ENCODE measurements around the gene CDH1.

Gene CDH1

GRCh38 chr16:68760671-68761275 is 23.7 kb downstream of the CDH1 start:
- no peak overlapping the region for H3K4me3 Mint-ChIP-seq

GRCh38 chr16:68762996-68763756 is 26.1 kb downstream of the CDH1 start:
- Mint-ChIP-seq H3K4me1 (peaks cover 9% of the 10 kb centered on the region), H3K27me3 (peaks cover 4% of the 10 kb centered on the region), H3K36me3 (no peaks in the 10 kb centered on the region), H3K9me3 (no peaks in the 10 kb centered on the region), H3K4me3 (no peak overlapping the region), H3K27ac (no peak overlapping the region)
- DNase-seq (ENCODE audit: low spot score in 2 of 2) (no peak), ATAC-seq (ENCODE audit: low read depth) (no peak)

More at GRCh38 chr16:68760671-68761275, 23.7 kb downstream of the CDH1 start:
- H3K9me3 Mint-ChIP-seq: no peaks in the 10 kb centered on the region
- ATAC-seq (ENCODE audit: low read depth) (no peak), DNase-seq (ENCODE audit: low spot score in 2 of 2) (no peak)
- H3K27me3 Mint-ChIP-seq: peaks cover 4% of the 10 kb centered on the region
- H3K27ac Mint-ChIP-seq: no peak overlapping the region
- H3K36me3 Mint-ChIP-seq: no peaks in the 10 kb centered on the region
- peaks cover 21% of the 10 kb centered on the region for H3K4me1 Mint-ChIP-seq

DNA sequence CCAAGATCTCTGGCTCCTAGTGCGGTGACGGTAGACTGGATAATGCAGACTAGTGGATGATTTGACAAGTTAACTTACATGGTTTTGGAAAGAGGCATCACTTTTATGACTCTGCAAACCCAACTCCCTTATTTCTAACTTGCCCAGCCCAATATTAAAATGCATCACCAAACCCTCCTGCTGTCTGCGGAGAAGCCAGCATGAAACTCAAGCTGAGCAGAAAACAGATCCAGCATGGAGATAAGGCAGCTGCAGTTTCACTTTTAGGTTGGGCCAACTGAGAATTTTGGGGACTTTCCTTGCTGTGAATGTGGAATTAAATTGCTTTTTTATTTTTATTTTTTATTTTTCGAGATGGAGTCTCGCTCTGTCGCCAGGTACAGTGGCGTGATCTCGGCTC is 27.8 kb downstream of the CDH1 start:
- Mint-ChIP-seq H3K27ac (no peak overlapping the region), H3K9me3 (no peaks in the 10 kb centered on the region), H3K36me3 (no peaks in the 10 kb centered on the region), H3K27me3 (peaks cover 4% of the 10 kb centered on the region), H3K4me1 (peaks cover 9% of the 10 kb centered on the region), H3K4me3 (no peak overlapping the region)
- no peak for ATAC-seq (ENCODE audit: low read depth)
- no peak for DNase-seq (ENCODE audit: low spot score in 2 of 2)

DNA sequence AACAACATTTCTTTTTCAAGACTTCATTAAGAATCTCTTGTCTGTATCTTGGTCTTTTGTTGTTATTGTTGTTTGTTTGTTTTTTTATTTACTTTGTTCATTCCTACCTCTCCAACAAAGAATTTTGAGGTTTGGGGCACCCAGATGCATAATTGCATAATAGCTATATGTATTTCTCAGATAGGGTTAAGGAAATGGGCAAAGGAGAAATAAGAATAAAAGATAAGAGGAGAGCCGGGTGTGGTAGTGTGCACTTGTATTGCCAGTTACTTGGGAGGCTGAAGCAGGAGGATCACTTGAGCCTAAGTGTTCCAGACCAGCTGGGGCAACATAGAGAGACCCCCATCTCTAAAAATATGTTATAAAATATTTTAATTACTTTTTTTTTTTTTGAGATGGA is 30.5 kb downstream of the CDH1 start:
- no peak overlapping the region for H3K27ac Mint-ChIP-seq
- DNase-seq (ENCODE audit: low spot score in 2 of 2) (no peak), ATAC-seq (ENCODE audit: low read depth) (no peak)
- no peaks in the 10 kb centered on the region for H3K36me3 Mint-ChIP-seq
- no peaks in the 10 kb centered on the region for H3K27me3 Mint-ChIP-seq
- no peak overlapping the region for H3K4me3 Mint-ChIP-seq
- no peaks in the 10 kb centered on the region for H3K4me1 Mint-ChIP-seq
- H3K9me3 Mint-ChIP-seq: no peaks in the 10 kb centered on the region

- Mint-ChIP-seq H3K27me3 (peaks cover 3% of the 10 kb centered on the region), H3K9me3 (no peaks in the 10 kb centered on the region), H3K4me1 (no peaks in the 10 kb centered on the region), H3K36me3 (no peaks in the 10 kb centered on the region), H3K27ac (no peak overlapping the region), H3K4me3 (no peak overlapping the region)
- ATAC-seq (ENCODE audit: low read depth) (no peak), DNase-seq (ENCODE audit: low spot score in 2 of 2) (no peak)
Measured at GRCh38 chr16:68768175-68768574, 31.1 kb downstream of the CDH1 start.

GRCh38 chr16:68768771-68769170 is 31.7 kb downstream of the CDH1 start:
- no peak overlapping the region for H3K27ac Mint-ChIP-seq
- no peak overlapping the region for H3K4me3 Mint-ChIP-seq
- no peaks in the 10 kb centered on the region for H3K9me3 Mint-ChIP-seq
- peaks cover 3% of the 10 kb centered on the region for H3K27me3 Mint-ChIP-seq
- ATAC-seq (ENCODE audit: low read depth) (no peak), DNase-seq (ENCODE audit: low spot score in 2 of 2) (no peak)
- H3K4me1 Mint-ChIP-seq: no peaks in the 10 kb centered on the region
- no peaks in the 10 kb centered on the region for H3K36me3 Mint-ChIP-seq

DNA sequence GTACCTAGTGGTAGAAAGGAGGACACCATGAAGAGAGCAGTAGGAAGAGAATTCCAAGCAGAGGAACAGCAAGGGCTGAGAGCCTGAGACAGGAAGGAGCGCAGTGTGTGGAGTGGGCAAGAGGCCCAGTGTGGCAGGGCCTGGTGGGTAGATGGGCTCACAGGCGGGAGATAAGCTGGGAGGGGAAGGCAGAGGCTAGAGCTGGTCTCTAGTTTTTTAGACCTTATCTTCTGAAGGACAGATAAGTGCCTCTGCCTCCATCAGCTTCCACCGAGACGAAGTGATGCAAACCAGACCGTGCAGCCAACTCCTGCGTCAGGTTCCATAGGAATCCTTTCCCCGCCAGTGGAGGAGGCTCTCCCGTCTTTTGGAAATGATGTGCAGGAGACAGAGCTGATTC is 33.6 kb downstream of the CDH1 start:
- no peaks in the 10 kb centered on the region for H3K9me3 Mint-ChIP-seq
- no peak overlapping the region for H3K27ac Mint-ChIP-seq
- ATAC-seq (ENCODE audit: low read depth): no peak
- DNase-seq (ENCODE audit: low spot score in 2 of 2): no peak
- no peak overlapping the region for H3K4me3 Mint-ChIP-seq
- no peaks in the 10 kb centered on the region for H3K4me1 Mint-ChIP-seq
- H3K27me3 Mint-ChIP-seq: peaks cover 3% of the 10 kb centered on the region
- peaks cover 1% of the 10 kb centered on the region for H3K36me3 Mint-ChIP-seq

DNA sequence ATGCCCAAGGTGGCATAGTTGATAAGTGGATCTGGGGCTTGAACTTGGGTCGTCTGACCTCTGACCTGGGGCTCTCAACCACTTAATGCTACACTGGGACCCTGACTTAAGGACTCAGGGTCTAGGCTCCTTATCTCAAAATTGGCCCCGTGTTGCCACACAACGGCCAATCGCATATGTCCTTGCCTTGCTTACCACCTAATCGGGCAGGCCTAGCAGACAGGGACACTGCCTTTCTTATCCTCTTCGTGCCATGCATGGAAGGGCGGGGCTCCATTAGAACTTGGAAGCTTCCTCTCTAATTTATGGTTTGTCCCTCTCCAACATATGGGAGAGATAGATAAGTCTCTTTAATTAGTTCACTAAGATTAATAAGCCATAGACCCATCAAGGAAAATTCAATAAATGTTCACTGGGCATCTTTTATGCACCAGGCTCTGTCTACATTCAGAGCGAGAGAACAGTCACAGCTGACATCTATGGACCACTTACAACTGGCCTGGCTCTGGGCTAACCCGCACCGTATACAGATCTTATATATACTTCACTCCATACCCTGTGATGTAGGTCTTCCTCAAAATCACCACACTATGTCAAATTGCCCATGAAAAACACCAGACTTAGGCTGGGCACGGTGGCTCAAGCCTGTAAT is 35.1 kb downstream of the CDH1 start:
- Mint-ChIP-seq H3K27ac (no peak overlapping the region), H3K9me3 (no peaks in the 10 kb centered on the region), H3K36me3 (peaks cover 1% of the 10 kb centered on the region), H3K27me3 (peaks cover 3% of the 10 kb centered on the region), H3K4me1 (no peaks in the 10 kb centered on the region), H3K4me3 (no peak overlapping the region)
- ATAC-seq (ENCODE audit: low read depth) (no peak), DNase-seq (ENCODE audit: low spot score in 2 of 2) (no peak)

DNA sequence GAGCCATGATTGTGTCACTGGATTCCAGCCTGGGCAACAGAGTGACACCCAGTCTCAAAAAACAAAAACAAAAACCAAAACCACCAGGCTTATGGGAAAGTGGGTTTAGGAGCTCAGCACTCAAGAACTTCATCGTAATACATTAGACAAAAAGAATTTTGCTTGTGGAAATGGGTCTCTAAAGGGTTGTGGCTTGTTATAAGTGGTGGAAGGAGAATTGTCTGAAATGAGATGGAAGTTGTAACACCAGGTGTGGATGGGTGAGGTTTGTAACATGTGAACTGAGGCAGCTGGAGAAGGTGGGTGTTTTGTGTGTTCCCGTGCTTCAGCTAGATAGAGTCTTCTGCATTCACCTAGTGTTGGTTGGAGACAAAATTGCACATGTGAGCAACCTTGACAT is 35.8 kb downstream of the CDH1 start:
- Mint-ChIP-seq H3K36me3 (peaks cover 1% of the 10 kb centered on the region), H3K27me3 (peaks cover 3% of the 10 kb centered on the region), H3K9me3 (no peaks in the 10 kb centered on the region), H3K4me3 (no peak overlapping the region), H3K4me1 (no peaks in the 10 kb centered on the region), H3K27ac (no peak overlapping the region)
- ATAC-seq (ENCODE audit: low read depth): no peak
- DNase-seq (ENCODE audit: low spot score in 2 of 2): no peak

DNA sequence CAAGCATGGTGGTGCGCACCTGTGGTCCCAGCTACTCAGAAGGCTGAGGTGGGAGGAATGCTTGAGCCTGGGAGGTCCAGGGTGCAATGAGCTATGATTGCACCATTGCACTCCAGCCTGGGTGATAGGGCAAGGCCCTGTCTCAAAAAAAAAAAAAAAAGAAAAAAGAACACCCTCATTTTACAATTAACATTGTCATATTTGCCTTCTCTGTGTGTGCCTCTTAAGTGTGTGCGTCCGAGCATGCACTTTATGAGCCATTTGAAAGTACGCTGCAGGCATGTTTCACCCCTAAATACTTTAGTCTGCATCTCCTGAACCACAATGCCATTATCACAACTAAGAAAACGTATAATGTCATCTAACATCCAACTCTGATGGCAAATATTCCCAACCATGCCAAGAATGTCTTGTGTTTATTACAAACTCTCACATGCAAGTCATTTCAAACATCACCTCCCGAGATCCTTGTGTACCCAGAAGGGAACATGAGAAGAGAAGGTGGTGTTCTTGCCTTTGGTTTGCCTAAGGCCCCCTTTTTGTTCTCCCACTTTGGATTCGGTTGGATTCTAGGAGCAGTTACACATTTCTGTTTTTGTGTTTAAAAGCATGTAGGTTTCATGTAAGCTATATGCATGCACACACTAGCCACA is 38.0 kb downstream of the CDH1 start:
- Mint-ChIP-seq H3K4me1 (no peaks in the 10 kb centered on the region), H3K27me3 (peaks cover 3% of the 10 kb centered on the region), H3K4me3 (no peak overlapping the region), H3K9me3 (no peaks in the 10 kb centered on the region), H3K27ac (no peak overlapping the region), H3K36me3 (peaks cover 1% of the 10 kb centered on the region)
- DNase-seq (ENCODE audit: low spot score in 2 of 2): no peak
- ATAC-seq (ENCODE audit: low read depth): no peak

- Mint-ChIP-seq H3K4me3 (no peak overlapping the region), H3K27me3 (peaks cover 3% of the 10 kb centered on the region), H3K27ac (no peak overlapping the region), H3K36me3 (peaks cover 1% of the 10 kb centered on the region), H3K9me3 (no peaks in the 10 kb centered on the region), H3K4me1 (no peaks in the 10 kb centered on the region)
- DNase-seq (ENCODE audit: low spot score in 2 of 2) (no peak), ATAC-seq (ENCODE audit: low read depth) (no peak)
Measured at GRCh38 chr16:68776821-68777485, 39.9 kb downstream of the CDH1 start.

DNA sequence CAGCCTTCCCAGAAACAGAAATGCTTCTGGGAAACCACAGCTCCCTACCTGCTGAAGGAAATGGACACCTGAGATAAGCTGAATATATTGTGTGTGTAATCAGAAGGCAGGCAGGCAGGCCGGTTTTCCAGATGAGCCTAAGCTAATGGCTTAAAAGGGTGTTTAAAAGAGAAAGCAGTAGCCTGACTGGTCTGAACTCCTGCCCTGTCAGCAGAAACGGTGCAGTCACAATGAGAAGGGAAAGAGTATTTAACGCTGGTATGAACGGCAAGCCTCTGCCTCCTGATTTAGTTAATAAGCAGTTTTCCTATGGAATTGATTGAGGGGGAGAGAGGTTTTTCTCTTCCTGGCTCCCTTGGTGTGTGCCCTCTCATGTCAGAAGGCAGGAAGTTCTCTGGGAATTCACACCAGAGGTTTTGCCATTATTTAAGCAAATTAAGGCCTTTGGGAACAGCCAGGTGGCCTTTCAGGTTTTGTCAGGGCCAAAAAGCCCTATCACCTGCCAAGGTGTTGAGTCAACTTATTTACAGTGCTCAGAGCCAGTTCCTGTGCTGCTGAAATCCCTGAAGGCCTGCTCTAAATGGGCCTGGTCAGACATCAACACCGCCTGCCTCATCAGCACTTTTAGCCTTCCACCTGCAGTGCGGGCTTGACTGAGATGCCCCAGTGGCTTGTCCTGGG is 41.6 kb downstream of the CDH1 start:
- Mint-ChIP-seq H3K4me1 (peaks cover 4% of the 10 kb centered on the region), H3K9me3 (no peaks in the 10 kb centered on the region), H3K27me3 (no peaks in the 10 kb centered on the region)

DNA sequence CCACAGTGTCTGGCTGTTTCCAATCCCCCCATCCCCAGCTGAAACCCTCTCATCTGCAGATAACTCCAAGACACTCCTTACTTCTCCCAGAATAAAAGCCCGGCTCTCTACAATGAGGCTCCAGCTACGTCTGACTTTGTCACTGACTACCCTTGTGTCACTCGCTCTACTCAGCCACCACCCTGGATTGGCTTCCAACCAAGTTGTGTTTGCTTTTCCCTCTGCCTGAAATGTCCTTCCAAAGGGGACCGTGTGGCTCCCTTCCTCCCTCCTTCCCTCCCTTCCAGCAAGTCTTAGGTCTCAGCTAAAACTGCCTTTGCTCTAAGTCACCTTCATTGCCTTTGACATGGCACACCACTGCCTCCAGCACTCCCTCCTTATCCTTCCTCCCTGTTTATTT is 42.8 kb downstream of the CDH1 start:
- Mint-ChIP-seq H3K36me3 (peaks cover 1% of the 10 kb centered on the region), H3K27ac (no peak overlapping the region), H3K9me3 (no peaks in the 10 kb centered on the region), H3K27me3 (no peaks in the 10 kb centered on the region), H3K4me3 (no peak overlapping the region), H3K4me1 (peaks cover 4% of the 10 kb centered on the region)
- ATAC-seq (ENCODE audit: low read depth): no peak
- no peak for DNase-seq (ENCODE audit: low spot score in 2 of 2)

More for the DNA sequence above, 41.6 kb downstream of the CDH1 start:
- DNase-seq (ENCODE audit: low spot score in 2 of 2): no peak
- ATAC-seq (ENCODE audit: low read depth): no peak
- H3K27ac Mint-ChIP-seq: no peak overlapping the region
- no peak overlapping the region for H3K4me3 Mint-ChIP-seq
- peaks cover 1% of the 10 kb centered on the region for H3K36me3 Mint-ChIP-seq
